ENCODE results near the gene IRF3. TPM values are rescaled to one million over a fixed set of nuclear protein-coding genes. Genes with fewer than 3 reads are reported as not detected.
"Not testable (repeated sequence)": the region's sequence is repeated elsewhere in the genome, so short reads cannot be mapped to it uniquely, and the experiment has no call there.

The IRF3 gene
- total RNA-seq, 1 experiment from 2014 or later, result 131 TPM

GRCh38 chr19:49629659-49630058 lies 36.0 kb downstream of the IRF3 start:
- H3K36me3 Mint-ChIP-seq (ENCODE audit: insufficient read depth, unreplicated experiment), result peaks cover 66% of the 10 kb centered on the region
- no peak overlapping the region for H3K27ac Mint-ChIP-seq (ENCODE audit: unreplicated experiment)
- POLR2A ChIA-PET, result interaction anchor here (0.8 kb wide), 1 partner anchor 11 kb away, joined by 3 read pairs; no protein-coding TSS in a partner anchor

GRCh38 chr19:49626226-49626625 lies 39.4 kb downstream of the IRF3 start:
- BruUV-seq (replicated peaks), result no TSS peak
- ChIA-PET POLR2A (no interaction called here), CTCF (interaction anchor here (0.8 kb wide), 1 partner anchor 50 kb away, joined by 4 read pairs; no protein-coding TSS in a partner anchor)
- peaks cover 1% of the 10 kb centered on the region for H3K36me3 ChIP-seq (ENCODE audit: control insufficient read depth, insufficient read depth, low read length)
- no peaks in the 10 kb centered on the region for H3K27me3 ChIP-seq (replicated peaks; ENCODE audit: control insufficient read depth, insufficient read depth, low read length)
- Mint-ChIP-seq H3K4me3 (ENCODE audit: unreplicated experiment) (no peak overlapping the region), H3K27ac (ENCODE audit: unreplicated experiment) (no peak overlapping the region), H3K36me3 (ENCODE audit: insufficient read depth, unreplicated experiment) (peaks cover 67% of the 10 kb centered on the region), H3K9me3 (ENCODE audit: unreplicated experiment) (no peaks in the 10 kb centered on the region), H3K4me1 (ENCODE audit: low read depth, unreplicated experiment) (no peaks in the 10 kb centered on the region), H3K27me3 (ENCODE audit: insufficient read depth, unreplicated experiment) (no peaks in the 10 kb centered on the region)
- TF ChIP-seq CTCF (IDR thresholded peaks at IDR 0.05; ENCODE audit: insufficient read depth in 1 of 2, low read depth in 1 of 2, low read length in 1 of 2, severe bottlenecking in 1 of 2, unreplicated experiment in 1 of 2), result no peak
- DNase-seq, result no peak
- H3K4me3 ChIP-seq (ENCODE audit: low read depth, low read length), result no peak overlapping the region
- H3K4me1 ChIP-seq, result no peaks in the 10 kb centered on the region
- intact Hi-C loops (cut with micrococcal nuclease; ENCODE audit: unreplicated experiment), result no loop called here
- H3K9me3 ChIP-seq, result no peaks in the 10 kb centered on the region

More at GRCh38 chr19:49629659-49630058, 36.0 kb downstream of the IRF3 start:
- no peaks in the 10 kb centered on the region for H3K27me3 ChIP-seq (replicated peaks; ENCODE audit: control insufficient read depth, insufficient read depth, low read length)
- Mint-ChIP-seq H3K4me3 (ENCODE audit: unreplicated experiment) (no peak overlapping the region), H3K27me3 (ENCODE audit: insufficient read depth, unreplicated experiment) (no peaks in the 10 kb centered on the region), H3K9me3 (ENCODE audit: unreplicated experiment) (no peaks in the 10 kb centered on the region), H3K4me1 (ENCODE audit: low read depth, unreplicated experiment) (no peaks in the 10 kb centered on the region)
- peaks cover 7% of the 10 kb centered on the region; the same call in 1 of the 2 replicates for H3K4me1 ChIP-seq
- H3K4me3 ChIP-seq (ENCODE audit: low read depth, low read length), result no peak overlapping the region
- no TSS peak for BruUV-seq (replicated peaks)
- intact Hi-C loops (cut with micrococcal nuclease; ENCODE audit: unreplicated experiment), result no loop called here
- DNase-seq, result no peak
- TF ChIP-seq CTCF (IDR thresholded peaks at IDR 0.05; ENCODE audit: insufficient read depth in 1 of 2, low read depth in 1 of 2, low read length in 1 of 2, severe bottlenecking in 1 of 2, unreplicated experiment in 1 of 2), result no peak
- peaks cover 1% of the 10 kb centered on the region for H3K36me3 ChIP-seq (ENCODE audit: control insufficient read depth, insufficient read depth, low read length)
- H3K9me3 ChIP-seq, result no peaks in the 10 kb centered on the region
- CTCF ChIA-PET, result interaction anchor here (0.6 kb wide), 1 partner anchor 1094 kb away, joined by 3 read pairs; no protein-coding TSS in a partner anchor

- no peak overlapping the region for H3K27ac Mint-ChIP-seq (ENCODE audit: unreplicated experiment)
These were observed 40.4 kb downstream of the IRF3 start for GRCh38 chr19:49624967-49625910.

GRCh38 chr19:49617860-49618259 lies 47.8 kb downstream of the IRF3 start:
- DNase-seq; intact Hi-C loops (cut with micrococcal nuclease; ENCODE audit: unreplicated experiment); H3K4me1 Mint-ChIP-seq (ENCODE audit: low read depth, unreplicated experiment); H3K4me3 Mint-ChIP-seq (ENCODE audit: unreplicated experiment); H3K27me3 ChIP-seq (replicated peaks; ENCODE audit: control insufficient read depth, insufficient read depth, low read length); H3K9me3 Mint-ChIP-seq (ENCODE audit: unreplicated experiment); H3K9me3 ChIP-seq; H3K4me1 ChIP-seq; H3K27me3 Mint-ChIP-seq (ENCODE audit: insufficient read depth, unreplicated experiment); POLR2A ChIA-PET; BruUV-seq (replicated peaks); H3K27ac Mint-ChIP-seq (ENCODE audit: unreplicated experiment); H3K4me3 ChIP-seq (ENCODE audit: low read depth, low read length); H3K36me3 ChIP-seq (ENCODE audit: control insufficient read depth, insufficient read depth, low read length): not testable (repeated sequence)
- peaks cover 79% of the 10 kb centered on the region for H3K36me3 Mint-ChIP-seq (ENCODE audit: insufficient read depth, unreplicated experiment)
- CTCF ChIA-PET, result interaction anchor here (0.7 kb wide), 1 partner anchor 146 kb away, joined by 3 read pairs; no protein-coding TSS in a partner anchor

More at GRCh38 chr19:49624967-49625910, 40.4 kb downstream of the IRF3 start:
- H3K36me3 ChIP-seq (ENCODE audit: control insufficient read depth, insufficient read depth, low read length), result peaks cover 1% of the 10 kb centered on the region
- no peaks in the 10 kb centered on the region for H3K4me1 ChIP-seq
- no TSS peak for BruUV-seq (replicated peaks)
- ChIA-PET CTCF (no interaction called here), POLR2A (no interaction called here)
- intact Hi-C loops (cut with micrococcal nuclease; ENCODE audit: unreplicated experiment), result no loop called here
- Mint-ChIP-seq H3K27me3 (ENCODE audit: insufficient read depth, unreplicated experiment) (no peaks in the 10 kb centered on the region), H3K36me3 (ENCODE audit: insufficient read depth, unreplicated experiment) (peaks cover 63% of the 10 kb centered on the region), H3K4me3 (ENCODE audit: unreplicated experiment) (no peak overlapping the region), H3K9me3 (ENCODE audit: unreplicated experiment) (no peaks in the 10 kb centered on the region), H3K4me1 (ENCODE audit: low read depth, unreplicated experiment) (no peaks in the 10 kb centered on the region)
- no peak for TF ChIP-seq CTCF (IDR thresholded peaks at IDR 0.05; ENCODE audit: insufficient read depth in 1 of 2, low read depth in 1 of 2, low read length in 1 of 2, severe bottlenecking in 1 of 2, unreplicated experiment in 1 of 2)
- H3K9me3 ChIP-seq, result no peaks in the 10 kb centered on the region
- DNase-seq, result no peak
- no peak overlapping the region for H3K4me3 ChIP-seq (ENCODE audit: low read depth, low read length)
- no peaks in the 10 kb centered on the region for H3K27me3 ChIP-seq (replicated peaks; ENCODE audit: control insufficient read depth, insufficient read depth, low read length)
